WTC11 (cell line): ENCODE measurements around the gene ZSCAN25. TPM values are rescaled to one million over a fixed set of nuclear protein-coding genes. Genes with fewer than 3 reads are reported as not detected.

Experiments
- ATAC-seq: fragments of 200-7000 bp; cut with Tn5 transposase; 2 replicates; pipeline ENCODE4 v1.10.0; 2021; ENCODE audit warnings: mild to moderate bottlenecking, moderate library complexity
- CTCF ChIA-PET: fragments of 300-600 bp; sonication (Branson Sonifier 250); formaldehyde crosslinking; loops from one replicate; lab custom pipeline; 2021; ENCODE audit warnings: antibody characterized with exemption; lab: Charles Lee
- POLR2A ChIA-PET: fragments of 350-600 bp; sonication (Branson Sonifier 250); formaldehyde crosslinking; loops from one replicate; lab custom pipeline; 2021; ENCODE audit warnings: antibody characterized with exemption; lab: Charles Lee
- DNase-seq: peaks from one replicate; pipeline ENCODE4 v3.0.0; 2021; ENCODE audit warnings: low spot score
- H3K27ac Mint-ChIP-seq: 2 replicates; pipeline ENCODE4 v1.8.0; 2021; ENCODE audit warnings: mixed read lengths
- H3K27me3 Mint-ChIP-seq: 2 replicates; pipeline ENCODE4 v1.8.0; 2021; ENCODE audit warnings: low read depth, mild to moderate bottlenecking, moderate library complexity, mixed read lengths
- H3K36me3 Mint-ChIP-seq: 2 replicates; pipeline ENCODE4 v1.8.0; 2021; ENCODE audit warnings: mixed read lengths
- H3K4me1 Mint-ChIP-seq: 2 replicates; pipeline ENCODE4 v1.8.0; 2022; ENCODE audit warnings: mixed read lengths
- H3K4me3 Mint-ChIP-seq: 2 replicates; pipeline ENCODE4 v1.8.0; 2021; ENCODE audit warnings: mild to moderate bottlenecking, moderate library complexity, mixed read lengths
- H3K9me3 Mint-ChIP-seq: 2 replicates; pipeline ENCODE4 v1.8.0; 2021; ENCODE audit warnings: mixed read lengths
- CREB1 ChIP-seq: sonication (generic); formaldehyde crosslinking; IDR thresholded peaks from 2 replicates; pipeline ENCODE4 v1.8.0; 2023; ENCODE audit warnings: mild to moderate bottlenecking, missing genetic modification reagents
- CREM ChIP-seq: sonication (generic); formaldehyde crosslinking; IDR thresholded peaks from 2 replicates; pipeline ENCODE4 v1.8.1; 2022; ENCODE audit warnings: mild to moderate bottlenecking, missing genetic modification reagents, moderate library complexity
- ERG ChIP-seq: fragments of 250-450 bp; sonication (Bioruptor Pico); IDR thresholded peaks from 2 replicates; pipeline ENCODE4 v1.8.0; 2021; ENCODE audit warnings: mild to moderate bottlenecking
- ESRRA ChIP-seq: sonication (generic); formaldehyde crosslinking; IDR thresholded peaks from 2 replicates; pipeline ENCODE4 v1.8.1; 2022; ENCODE audit warnings: mild to moderate bottlenecking, missing genetic modification reagents, borderline replicate concordance
- ETV6 ChIP-seq: sonication (generic); formaldehyde crosslinking; IDR thresholded peaks from 2 replicates; pipeline ENCODE4 v1.8.1; 2022; ENCODE audit warnings: mild to moderate bottlenecking, missing genetic modification reagents
- FOXP4 ChIP-seq: sonication (generic); formaldehyde crosslinking; IDR thresholded peaks from 2 replicates; pipeline ENCODE4 v1.8.0; 2022; ENCODE audit warnings: mild to moderate bottlenecking, missing genetic modification reagents
- IRF2 ChIP-seq: sonication (generic); formaldehyde crosslinking; IDR thresholded peaks from 2 replicates; pipeline ENCODE4 v1.8.0; 2022; ENCODE audit warnings: low read depth, missing genetic modification reagents, borderline replicate concordance
- JAZF1 ChIP-seq: fragments of 250-450 bp; sonication (Bioruptor Pico); IDR thresholded peaks from 2 replicates; pipeline ENCODE4 v1.9.0; 2021; ENCODE audit warnings: moderate library complexity, mild to moderate bottlenecking, inconsistent platforms
- KAT7 ChIP-seq: sonication (generic); formaldehyde crosslinking; IDR thresholded peaks from 2 replicates; pipeline ENCODE4 v1.8.1; 2023; ENCODE audit warnings: missing genetic modification reagents, mild to moderate bottlenecking, borderline replicate concordance
- MLX ChIP-seq: sonication (generic); formaldehyde crosslinking; IDR thresholded peaks from 2 replicates; pipeline ENCODE4 v1.8.1; 2023; ENCODE audit warnings: mild to moderate bottlenecking, missing genetic modification reagents, moderate library complexity
- MXD4 ChIP-seq: fragments of 250-450 bp; sonication (Bioruptor Pico); IDR thresholded peaks from 2 replicates; pipeline ENCODE4 v1.8.0; 2021; ENCODE audit warnings: mild to moderate bottlenecking, moderate library complexity, borderline replicate concordance
- NFATC4 ChIP-seq: fragments of 250-450 bp; sonication (Bioruptor Pico); IDR thresholded peaks from 2 replicates; pipeline ENCODE4 v1.9.0; 2021; ENCODE audit warnings: mild to moderate bottlenecking
- NFE2L1 ChIP-seq: sonication (generic); formaldehyde crosslinking; IDR thresholded peaks from 2 replicates; pipeline ENCODE4 v1.8.1; 2023; ENCODE audit warnings: missing genetic modification reagents
- OVOL2 ChIP-seq: fragments of 250-450 bp; sonication (Bioruptor Pico); IDR thresholded peaks from 2 replicates; pipeline ENCODE4 v1.9.0; 2021; ENCODE audit warnings: mild to moderate bottlenecking, borderline replicate concordance
- RELA ChIP-seq: sonication (generic); formaldehyde crosslinking; IDR thresholded peaks from 2 replicates; pipeline ENCODE4 v1.8.1; 2022; ENCODE audit warnings: missing genetic modification reagents, mild to moderate bottlenecking, borderline replicate concordance
- RORB ChIP-seq: fragments of 250-450 bp; sonication (Bioruptor Pico); IDR thresholded peaks from 2 replicates; pipeline ENCODE4 v1.9.0; 2021; ENCODE audit warnings: mild to moderate bottlenecking
- SMAD4 ChIP-seq: sonication (generic); formaldehyde crosslinking; IDR thresholded peaks from 2 replicates; pipeline ENCODE4 v1.8.0; 2022; ENCODE audit warnings: mild to moderate bottlenecking, missing genetic modification reagents
- SP1 ChIP-seq: sonication (generic); formaldehyde crosslinking; conservative IDR thresholded peaks from 2 replicates; pipeline ENCODE4 v1.8.1; 2022; ENCODE audit warnings: missing genetic modification reagents
- ZBTB21 ChIP-seq: sonication (generic); formaldehyde crosslinking; IDR thresholded peaks from 2 replicates; pipeline ENCODE4 v1.8.1; 2023; ENCODE audit warnings: mild to moderate bottlenecking, missing genetic modification reagents, borderline replicate concordance
- ZNF219 ChIP-seq: sonication (generic); formaldehyde crosslinking; IDR thresholded peaks from 2 replicates; pipeline ENCODE4 v1.8.0; 2023; ENCODE audit warnings: missing genetic modification reagents, mild to moderate bottlenecking, borderline replicate concordance
- ZNF671 ChIP-seq: fragments of 250-450 bp; sonication (Bioruptor Pico); IDR thresholded peaks from 2 replicates; pipeline ENCODE4 v1.8.0; 2021; ENCODE audit warnings: mild to moderate bottlenecking
- ZSCAN18 ChIP-seq: fragments of 250-450 bp; sonication (Bioruptor Pico); IDR thresholded peaks from 2 replicates; pipeline ENCODE4 v2.1.2; 2022; ENCODE audit warnings: mild to moderate bottlenecking, moderate library complexity
- total RNA-seq: library from RNA; stranded (reverse); gene quantifications from 3 replicates; pipeline ENCODE4 v1.2.3, GENCODE V29; 2021
- TF ChIP-seq, protein P1 (sequence below): fragments of 200-600 bp; IDR thresholded peaks from 2 replicates; pipeline ENCODE4 v1.8.0; 2022; ENCODE audit warnings: antibody characterized with exemption
- TF ChIP-seq, protein P2 (sequence below): sonication (generic); formaldehyde crosslinking; IDR thresholded peaks from 2 replicates; pipeline ENCODE4 v1.8.1; 2023; ENCODE audit warnings: mild to moderate bottlenecking, missing genetic modification reagents, moderate library complexity
- TF ChIP-seq, protein P3 (sequence below): sonication (generic); formaldehyde crosslinking; IDR thresholded peaks from 2 replicates; pipeline ENCODE4 v1.8.0; 2023; ENCODE audit warnings: missing genetic modification reagents

Gene ZSCAN25
- total RNA-seq, 1 experiment from 2014 or later, result 20.1 TPM

- Mint-ChIP-seq H3K9me3 (no peaks in the 10 kb centered on the region), H3K4me3 (no peak overlapping the region), H3K27ac (no peak overlapping the region), H3K36me3 (peaks cover 60% of the 10 kb centered on the region), H3K4me1 (peaks cover 11% of the 10 kb centered on the region), H3K27me3 (no peaks in the 10 kb centered on the region)
- POLR2A ChIA-PET, result no interaction called here
- ATAC-seq (no peak), DNase-seq (no peak)
- CTCF ChIA-PET, result no interaction called here
- TF ChIP-seq, protein P1, sequence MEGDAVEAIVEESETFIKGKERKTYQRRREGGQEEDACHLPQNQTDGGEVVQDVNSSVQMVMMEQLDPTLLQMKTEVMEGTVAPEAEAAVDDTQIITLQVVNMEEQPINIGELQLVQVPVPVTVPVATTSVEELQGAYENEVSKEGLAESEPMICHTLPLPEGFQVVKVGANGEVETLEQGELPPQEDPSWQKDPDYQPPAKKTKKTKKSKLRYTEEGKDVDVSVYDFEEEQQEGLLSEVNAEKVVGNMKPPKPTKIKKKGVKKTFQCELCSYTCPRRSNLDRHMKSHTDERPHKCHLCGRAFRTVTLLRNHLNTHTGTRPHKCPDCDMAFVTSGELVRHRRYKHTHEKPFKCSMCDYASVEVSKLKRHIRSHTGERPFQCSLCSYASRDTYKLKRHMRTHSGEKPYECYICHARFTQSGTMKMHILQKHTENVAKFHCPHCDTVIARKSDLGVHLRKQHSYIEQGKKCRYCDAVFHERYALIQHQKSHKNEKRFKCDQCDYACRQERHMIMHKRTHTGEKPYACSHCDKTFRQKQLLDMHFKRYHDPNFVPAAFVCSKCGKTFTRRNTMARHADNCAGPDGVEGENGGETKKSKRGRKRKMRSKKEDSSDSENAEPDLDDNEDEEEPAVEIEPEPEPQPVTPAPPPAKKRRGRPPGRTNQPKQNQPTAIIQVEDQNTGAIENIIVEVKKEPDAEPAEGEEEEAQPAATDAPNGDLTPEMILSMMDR, result no peak
- TF ChIP-seq ESRRA (CRISPR knock-in tag), result no peak
- no peak for TF ChIP-seq ZNF219 (CRISPR knock-in tag)
- no peak for TF ChIP-seq ZBTB21
- TF ChIP-seq OVOL2 (CRISPR knock-in tag), result no peak
- no peak for TF ChIP-seq KAT7
- no peak for TF ChIP-seq CREB1 (CRISPR knock-in tag)
- TF ChIP-seq SMAD4, result no peak
- no peak for TF ChIP-seq RELA
Observed at GRCh38 chr7:99619571-99620130, 2.9 kb downstream of the ZSCAN25 start.

GRCh38 chr7:99621271-99621670 is 4.5 kb downstream of the ZSCAN25 start:
- TF ChIP-seq ZSCAN18 (CRISPR knock-in tag) (no peak), RORB (CRISPR knock-in tag) (no peak), ETV6 (CRISPR knock-in tag) (no peak), IRF2 (no peak), ERG (no peak), FOXP4 (CRISPR knock-in tag) (no peak), MXD4 (no peak), NFATC4 (CRISPR knock-in tag) (no peak), CREM (CRISPR knock-in tag) (no peak), JAZF1 (no peak), ZNF671 (CRISPR knock-in tag) (no peak), SP1 (CRISPR knock-in tag) (no peak), MLX (no peak), NFE2L1 (CRISPR knock-in tag) (no peak)
- TF ChIP-seq, protein P2, sequence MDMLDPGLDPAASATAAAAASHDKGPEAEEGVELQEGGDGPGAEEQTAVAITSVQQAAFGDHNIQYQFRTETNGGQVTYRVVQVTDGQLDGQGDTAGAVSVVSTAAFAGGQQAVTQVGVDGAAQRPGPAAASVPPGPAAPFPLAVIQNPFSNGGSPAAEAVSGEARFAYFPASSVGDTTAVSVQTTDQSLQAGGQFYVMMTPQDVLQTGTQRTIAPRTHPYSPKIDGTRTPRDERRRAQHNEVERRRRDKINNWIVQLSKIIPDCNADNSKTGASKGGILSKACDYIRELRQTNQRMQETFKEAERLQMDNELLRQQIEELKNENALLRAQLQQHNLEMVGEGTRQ (CRISPR knock-in tag), result no peak
- TF ChIP-seq, protein P3, sequence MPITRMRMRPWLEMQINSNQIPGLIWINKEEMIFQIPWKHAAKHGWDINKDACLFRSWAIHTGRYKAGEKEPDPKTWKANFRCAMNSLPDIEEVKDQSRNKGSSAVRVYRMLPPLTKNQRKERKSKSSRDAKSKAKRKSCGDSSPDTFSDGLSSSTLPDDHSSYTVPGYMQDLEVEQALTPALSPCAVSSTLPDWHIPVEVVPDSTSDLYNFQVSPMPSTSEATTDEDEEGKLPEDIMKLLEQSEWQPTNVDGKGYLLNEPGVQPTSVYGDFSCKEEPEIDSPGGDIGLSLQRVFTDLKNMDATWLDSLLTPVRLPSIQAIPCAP, result no peak
- POLR2A ChIA-PET, result no interaction called here
- Mint-ChIP-seq H3K4me3 (no peak overlapping the region), H3K4me1 (peaks cover 11% of the 10 kb centered on the region), H3K9me3 (no peaks in the 10 kb centered on the region), H3K27me3 (no peaks in the 10 kb centered on the region), H3K27ac (no peak overlapping the region), H3K36me3 (peaks cover 72% of the 10 kb centered on the region)
- no peak for DNase-seq
- CTCF ChIA-PET, result no interaction called here
- no peak for ATAC-seq
